HepG2 (cell line): ENCODE measurements around the gene CEP83.

Source experiments
- CREM ChIP-seq, 2 experiments: sonication (generic) in 1 of 2; formaldehyde crosslinking in 1 of 2; IDR thresholded peaks; 2 replicates each; pipeline versions ENCODE4 v1.4.0 to v1.6.1; 2016 to 2020; ENCODE audit warnings: antibody characterized with exemption in 1 of 2, mild to moderate bottlenecking in 1 of 2, missing genetic modification reagents in 1 of 2
- CTCF ChIP-seq: sonication (generic); formaldehyde crosslinking; IDR thresholded peaks from 2 replicates; pipeline ENCODE4 v1.5.0; 2020; ENCODE audit warnings: mild to moderate bottlenecking, missing genetic modification reagents, moderate library complexity
- EZH2 ChIP-seq: conservative IDR thresholded peaks from 2 replicates; pipeline ENCODE4 v1.6.1; 2012; ENCODE audit warnings: mild to moderate bottlenecking, low read depth, low read length, moderate library complexity
- GABPA ChIP-seq, 2 experiments: IDR thresholded peaks; 2 replicates each; pipeline ENCODE4 v1.6.1; 2011 to 2016; ENCODE audit warnings: low read depth in 2 of 2, low read length in 1 of 2, missing biosample characterization in 1 of 2, missing genetic modification characterization in 1 of 2
- MLLT10 ChIP-seq: sonication (generic); formaldehyde crosslinking; IDR thresholded peaks from 2 replicates; pipeline ENCODE4 v1.4.0; 2020; ENCODE audit warnings: missing genetic modification reagents
- MXI1 ChIP-seq: IDR thresholded peaks from 3 replicates; pipeline ENCODE4 v1.6.1; 2012; ENCODE audit warnings: low read depth, low read length, inconsistent platforms, borderline replicate concordance
- POLR2A ChIP-seq, 2 experiments: IDR thresholded peaks; 2 replicates each; pipeline ENCODE4 v1.6.1; 2011; ENCODE audit warnings: low read depth in 2 of 2, low read length in 2 of 2, mild to moderate bottlenecking in 1 of 2, moderate library complexity in 1 of 2; ENCODE audit not compliant: insufficient read depth in 1 of 2
- RAD21 ChIP-seq: fragments of 450-650 bp; formaldehyde crosslinking; IDR thresholded peaks from 2 replicates; pipeline ENCODE4 v1.5.0; 2020; ENCODE audit warnings: mild to moderate bottlenecking
- TCF7L2 ChIP-seq: IDR thresholded peaks from 2 replicates; pipeline ENCODE4 v1.6.1; 2011; ENCODE audit warnings: mild to moderate bottlenecking, low read depth, low read length, moderate library complexity
- ZMYM4 ChIP-seq: sonication (generic); formaldehyde crosslinking; IDR thresholded peaks from 2 replicates; pipeline ENCODE4 v1.8.1; 2023; ENCODE audit warnings: mild to moderate bottlenecking, missing genetic modification reagents
- ZNF225 ChIP-seq: sonication (generic); formaldehyde crosslinking; IDR thresholded peaks from 2 replicates; pipeline ENCODE4 v1.4.0; 2020; ENCODE audit warnings: mild to moderate bottlenecking, missing genetic modification reagents
- ZNF263 ChIP-seq: sonication (generic); formaldehyde crosslinking; IDR thresholded peaks from 2 replicates; pipeline ENCODE4 v1.4.0; 2020; ENCODE audit warnings: missing genetic modification reagents
- ZNF678 ChIP-seq: sonication (generic); formaldehyde crosslinking; IDR thresholded peaks from 2 replicates; pipeline ENCODE4 v1.4.0; 2020; ENCODE audit warnings: mild to moderate bottlenecking, missing genetic modification reagents
- TF ChIP-seq, protein P1 (sequence below): sonication (generic); formaldehyde crosslinking; IDR thresholded peaks from 2 replicates; pipeline ENCODE4 v1.4.0; 2020; ENCODE audit warnings: low read depth, missing genetic modification reagents

DNA sequence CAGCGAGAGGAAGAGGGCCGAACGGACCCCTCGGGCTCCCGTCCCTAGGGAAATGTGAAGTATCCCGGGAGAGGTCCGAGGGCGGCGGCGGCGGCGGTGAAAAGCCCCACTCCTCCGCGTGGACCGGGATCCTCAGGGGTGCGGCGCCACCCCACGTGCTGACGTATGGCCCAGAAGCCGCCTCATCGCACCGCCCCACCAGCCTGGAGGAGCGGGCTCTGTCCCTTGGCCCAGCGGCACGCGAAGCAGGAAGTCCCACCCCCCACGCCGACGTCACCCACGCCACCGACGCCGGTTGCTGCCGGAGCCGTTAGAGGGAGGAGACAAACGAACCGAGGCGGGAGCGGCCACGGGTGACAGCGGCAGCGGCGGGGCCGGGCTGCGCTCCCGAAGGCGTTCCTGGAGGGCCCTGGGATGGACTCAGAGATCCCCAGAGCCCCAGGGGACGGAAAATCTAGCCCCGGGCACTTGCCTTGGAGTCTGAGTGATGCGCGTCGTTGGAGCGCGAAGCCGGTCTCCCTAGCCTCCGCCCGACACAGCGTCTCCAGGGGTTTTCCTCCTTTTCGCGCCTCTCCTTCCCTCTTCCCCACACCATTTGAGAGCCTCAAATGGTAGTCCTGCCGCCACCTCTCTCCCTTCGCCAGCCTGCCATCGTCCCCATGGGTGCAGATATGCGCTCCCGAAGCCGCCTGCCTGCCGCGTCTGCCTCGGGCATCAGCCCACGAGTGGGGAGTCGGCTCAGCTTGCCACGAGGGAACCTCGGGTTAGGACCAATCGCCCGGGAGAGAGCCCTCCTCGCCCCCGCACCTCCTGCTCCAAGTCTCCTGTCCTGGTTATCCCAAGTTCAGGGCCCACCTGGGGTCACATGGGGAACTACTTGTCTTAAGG lies at the start of gene CEP83:
- TF ChIP-seq POLR2A (IDR thresholded peaks at IDR 0.05; ENCODE audit: insufficient read depth in 1 of 2, low read depth in 2 of 2, low read length in 2 of 2) (peak; percentile 55 to 88; a peak in 3 of 4 replicates), MXI1 (peak; percentile 76; the same call in 2 of the 3 replicates), GABPA (IDR thresholded peaks at IDR 0.05; ENCODE audit: low read depth, low read length) (peak; percentile 85), GABPA (CRISPR knock-in tag; IDR thresholded peaks at IDR 0.05; ENCODE audit: low read depth) (peak; percentile 89), TCF7L2 (no peak), ZNF678 (CRISPR knock-in tag) (peak; percentile 47; the same call in 1 of the 2 replicates), ZNF263 (CRISPR knock-in tag) (0 out of 2 replicates have a peak, but pooled peaks have one; percentile 26), ZMYM4 (CRISPR knock-in tag) (peak; percentile 94), CTCF (CRISPR knock-in tag) (peak; percentile 31), RAD21 (no peak), CREM (IDR thresholded peaks at IDR 0.05) (peak; percentile 60; the same call in 1 of the 2 replicates), CREM (CRISPR knock-in tag; IDR thresholded peaks at IDR 0.05) (no peak; the same call in 1 of the 2 replicates), ZNF225 (peak; percentile 36; the same call in 1 of the 2 replicates), EZH2 (no peak), MLLT10 (CRISPR knock-in tag) (no peak)
- TF ChIP-seq, protein P1, sequence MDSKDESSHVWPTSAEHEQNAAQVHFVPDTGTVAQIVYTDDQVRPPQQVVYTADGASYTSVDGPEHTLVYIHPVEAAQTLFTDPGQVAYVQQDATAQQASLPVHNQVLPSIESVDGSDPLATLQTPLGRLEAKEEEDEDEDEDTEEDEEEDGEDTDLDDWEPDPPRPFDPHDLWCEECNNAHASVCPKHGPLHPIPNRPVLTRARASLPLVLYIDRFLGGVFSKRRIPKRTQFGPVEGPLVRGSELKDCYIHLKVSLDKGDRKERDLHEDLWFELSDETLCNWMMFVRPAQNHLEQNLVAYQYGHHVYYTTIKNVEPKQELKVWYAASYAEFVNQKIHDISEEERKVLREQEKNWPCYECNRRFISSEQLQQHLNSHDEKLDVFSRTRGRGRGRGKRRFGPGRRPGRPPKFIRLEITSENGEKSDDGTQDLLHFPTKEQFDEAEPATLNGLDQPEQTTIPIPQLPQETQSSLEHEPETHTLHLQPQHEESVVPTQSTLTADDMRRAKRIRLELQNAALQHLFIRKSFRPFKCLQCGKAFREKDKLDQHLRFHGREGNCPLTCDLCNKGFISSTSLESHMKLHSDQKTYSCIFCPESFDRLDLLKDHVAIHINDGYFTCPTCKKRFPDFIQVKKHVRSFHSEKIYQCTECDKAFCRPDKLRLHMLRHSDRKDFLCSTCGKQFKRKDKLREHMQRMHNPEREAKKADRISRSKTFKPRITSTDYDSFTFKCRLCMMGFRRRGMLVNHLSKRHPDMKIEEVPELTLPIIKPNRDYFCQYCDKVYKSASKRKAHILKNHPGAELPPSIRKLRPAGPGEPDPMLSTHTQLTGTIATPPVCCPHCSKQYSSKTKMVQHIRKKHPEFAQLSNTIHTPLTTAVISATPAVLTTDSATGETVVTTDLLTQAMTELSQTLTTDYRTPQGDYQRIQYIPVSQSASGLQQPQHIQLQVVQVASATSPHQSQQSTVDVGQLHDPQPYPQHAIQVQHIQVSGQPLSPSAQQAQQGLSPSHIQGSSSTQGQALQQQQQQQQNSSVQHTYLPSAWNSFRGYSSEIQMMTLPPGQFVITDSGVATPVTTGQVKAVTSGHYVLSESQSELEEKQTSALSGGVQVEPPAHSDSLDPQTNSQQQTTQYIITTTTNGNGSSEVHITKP (CRISPR knock-in tag) = no peak; the same call in 1 of the 2 replicates
